ENCODE measurements around the gene SARNP.

- TF ChIP-seq CTCF (IDR thresholded peaks at IDR 0.05) (no peak), CREB1 (CRISPR knock-in tag; IDR thresholded peaks at IDR 0.05) (no peak), CREM (CRISPR knock-in tag; IDR thresholded peaks at IDR 0.05) (no peak), SMAD4 (CRISPR knock-in tag; IDR thresholded peaks at IDR 0.05) (no peak), SMAD3 (CRISPR knock-in tag; IDR thresholded peaks at IDR 0.05; ENCODE audit: borderline replicate concordance) (no peak)
- TF ChIP-seq, protein P1, sequence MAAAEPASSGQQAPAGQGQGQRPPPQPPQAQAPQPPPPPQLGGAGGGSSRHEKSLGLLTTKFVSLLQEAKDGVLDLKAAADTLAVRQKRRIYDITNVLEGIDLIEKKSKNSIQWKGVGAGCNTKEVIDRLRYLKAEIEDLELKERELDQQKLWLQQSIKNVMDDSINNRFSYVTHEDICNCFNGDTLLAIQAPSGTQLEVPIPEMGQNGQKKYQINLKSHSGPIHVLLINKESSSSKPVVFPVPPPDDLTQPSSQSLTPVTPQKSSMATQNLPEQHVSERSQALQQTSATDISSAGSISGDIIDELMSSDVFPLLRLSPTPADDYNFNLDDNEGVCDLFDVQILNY (CRISPR knock-in tag; IDR thresholded peaks at IDR 0.05) = no peak
Measured at GRCh38 chr12:55720071-55720564, 97.4 kb downstream of the SARNP start, which contains the start of gene RDH5.

Data from WTC11 (cell line).